Ammon's horn (tissue), 1 donor: Measurements from ENCODE around the gene SNX22.
A peak's percentile ranks its signal among the peaks of the same experiment; 100 is the strongest.
"Not testable (repeated sequence)": the region's sequence is repeated elsewhere in the genome, so short reads cannot be mapped to it uniquely, and the experiment has no call there.

Experiments used
- DNase-seq: peaks from one replicate; pipeline ENCODE4 v3.0.0-alpha.2; 2016; ENCODE audit warnings: low spot score

The SNX22 gene

DNA sequence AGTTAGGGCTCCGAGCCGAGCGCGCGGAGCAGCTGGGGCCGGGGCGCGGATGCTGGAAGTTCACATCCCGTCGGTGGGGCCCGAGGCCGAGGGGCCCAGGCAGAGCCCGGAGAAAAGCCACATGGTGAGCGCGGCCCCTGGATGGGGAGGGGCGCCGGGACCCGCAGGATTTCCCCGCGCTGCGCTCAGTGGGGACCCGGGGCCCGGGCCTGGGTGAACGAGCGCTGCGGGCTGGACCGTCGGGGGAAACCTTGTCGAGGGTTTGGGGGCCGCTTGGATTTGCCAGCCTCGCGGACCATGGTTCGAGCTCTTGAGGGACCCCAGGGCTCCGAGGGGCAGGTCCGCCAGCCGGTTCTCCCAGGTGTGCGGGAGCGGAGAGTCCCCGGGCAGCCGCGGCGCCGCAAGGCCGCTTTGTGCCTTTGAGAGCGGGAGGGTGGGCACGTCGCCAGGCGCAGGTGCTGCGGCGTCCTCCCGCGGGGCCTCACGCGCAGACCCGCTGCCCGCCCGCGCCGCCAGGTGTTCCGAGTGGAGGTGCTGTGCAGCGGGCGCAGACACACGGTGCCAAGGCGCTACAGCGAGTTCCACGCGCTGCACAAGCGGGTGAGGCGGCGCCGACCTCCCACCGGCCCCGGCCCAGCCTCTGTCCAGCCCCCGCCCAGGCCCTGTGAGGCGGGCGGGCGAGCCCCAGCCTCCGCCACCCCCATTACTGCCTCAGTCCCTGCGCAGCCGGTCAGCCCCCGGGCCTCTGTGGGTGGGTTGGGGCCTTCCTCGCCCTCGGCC, at the start of gene SNX22:
Gene SNX22, plus strand, starts transcription at position 5 of the 780 bp plus-strand sequence. Its CDS starts 45 bp downstream, at position 50.
- DNase-seq, result no peak

DNA sequence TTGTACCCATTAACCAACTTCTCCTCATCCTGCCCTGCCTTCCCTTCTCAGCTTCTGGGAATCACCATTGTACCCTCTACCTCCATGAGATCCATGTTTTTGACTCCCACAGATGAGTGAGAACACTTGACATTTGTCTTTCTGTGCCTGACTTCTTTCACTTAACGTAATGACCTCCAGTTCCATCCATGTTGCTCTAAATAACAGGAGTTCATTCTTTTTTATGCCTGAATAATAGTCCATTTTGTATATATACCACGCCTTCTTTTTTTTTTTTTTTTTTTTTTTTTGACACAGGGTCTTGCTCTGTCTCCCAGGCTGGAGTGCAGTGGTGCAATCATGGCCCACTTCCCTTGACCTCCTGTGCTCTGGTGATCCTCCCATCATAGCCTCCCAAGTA, 49.0 kb upstream of the SNX22 start:
- no peak for DNase-seq

DNA sequence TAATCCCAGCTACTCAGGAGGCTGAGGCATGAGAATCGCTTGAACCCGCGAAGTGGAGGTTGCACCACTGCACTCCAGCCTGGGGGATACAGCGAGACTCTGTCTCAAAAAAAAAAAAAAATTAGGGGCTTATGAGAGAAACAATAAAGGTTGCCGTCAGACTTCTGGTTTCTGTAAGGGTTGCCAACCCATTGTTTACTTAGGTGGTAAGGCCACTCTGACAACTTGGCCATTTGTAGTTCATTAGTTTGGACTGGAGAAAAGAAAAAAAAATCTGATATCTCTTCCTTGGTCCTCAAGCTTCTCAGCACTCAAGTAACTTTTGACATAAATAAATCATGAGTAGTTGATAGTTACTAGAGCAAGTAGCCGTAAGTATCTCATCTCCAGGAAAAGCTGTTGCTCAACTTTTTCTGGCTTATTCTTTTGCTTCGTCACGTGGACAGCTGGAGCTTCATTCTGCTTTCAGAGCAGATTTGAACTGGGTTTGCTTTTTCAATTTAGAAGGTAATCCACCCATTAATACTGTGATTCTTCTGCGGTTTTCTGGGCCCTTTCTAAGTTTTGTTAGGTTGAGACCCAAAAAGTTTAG, 46.3 kb upstream of the SNX22 start:
- DNase-seq, result peak; percentile 63

DNA sequence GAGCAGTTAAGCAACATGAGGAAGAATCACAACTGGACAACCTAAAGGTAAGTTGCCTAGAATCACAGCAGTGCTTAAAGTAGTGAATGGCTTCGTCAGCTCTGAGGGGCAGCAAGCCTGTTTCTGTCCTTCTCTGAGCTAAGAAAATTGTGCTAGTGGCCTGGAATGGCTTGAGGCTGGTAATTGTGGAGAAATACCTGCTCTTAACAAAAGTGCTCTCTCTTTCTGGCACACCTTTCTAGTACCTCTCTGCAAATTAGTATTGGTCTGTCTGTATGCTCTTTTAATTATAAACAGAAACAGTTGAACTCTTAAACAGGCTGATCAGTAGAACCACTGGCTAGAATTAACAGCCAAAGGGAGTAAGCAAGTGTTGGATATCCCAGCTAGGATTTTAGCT, 44.2 kb upstream of the SNX22 start:
- DNase-seq, result no peak

DNA sequence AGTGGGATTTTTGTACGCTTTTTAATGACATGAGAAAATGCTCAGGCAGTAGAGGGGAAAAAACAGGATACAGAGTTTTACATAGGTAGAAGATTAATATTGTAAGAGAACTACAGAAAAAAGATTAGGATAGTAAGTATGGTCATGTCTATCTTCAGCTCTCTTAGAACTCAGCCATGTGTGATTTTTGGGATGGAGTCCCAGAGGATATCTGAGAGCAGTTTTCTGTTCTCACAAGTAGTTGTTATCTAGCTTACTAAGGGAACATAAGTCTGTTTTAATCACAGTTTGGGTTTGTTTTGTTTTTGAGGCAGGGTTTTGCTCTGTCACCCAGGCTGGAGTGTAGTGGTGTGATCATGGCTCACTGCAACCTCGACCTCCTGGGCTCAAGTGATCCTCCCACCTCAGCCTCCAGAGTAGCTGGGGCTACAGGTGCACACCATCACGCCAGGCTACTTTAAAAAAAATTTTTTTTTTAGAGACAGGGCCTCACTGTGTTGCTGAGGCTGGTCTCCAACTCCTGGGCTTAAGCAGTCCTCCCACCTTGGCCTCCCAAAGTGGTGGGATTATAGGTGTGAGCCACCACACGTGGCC, 41.3 kb upstream of the SNX22 start:
- DNase-seq, result not testable (repeated sequence)

DNA sequence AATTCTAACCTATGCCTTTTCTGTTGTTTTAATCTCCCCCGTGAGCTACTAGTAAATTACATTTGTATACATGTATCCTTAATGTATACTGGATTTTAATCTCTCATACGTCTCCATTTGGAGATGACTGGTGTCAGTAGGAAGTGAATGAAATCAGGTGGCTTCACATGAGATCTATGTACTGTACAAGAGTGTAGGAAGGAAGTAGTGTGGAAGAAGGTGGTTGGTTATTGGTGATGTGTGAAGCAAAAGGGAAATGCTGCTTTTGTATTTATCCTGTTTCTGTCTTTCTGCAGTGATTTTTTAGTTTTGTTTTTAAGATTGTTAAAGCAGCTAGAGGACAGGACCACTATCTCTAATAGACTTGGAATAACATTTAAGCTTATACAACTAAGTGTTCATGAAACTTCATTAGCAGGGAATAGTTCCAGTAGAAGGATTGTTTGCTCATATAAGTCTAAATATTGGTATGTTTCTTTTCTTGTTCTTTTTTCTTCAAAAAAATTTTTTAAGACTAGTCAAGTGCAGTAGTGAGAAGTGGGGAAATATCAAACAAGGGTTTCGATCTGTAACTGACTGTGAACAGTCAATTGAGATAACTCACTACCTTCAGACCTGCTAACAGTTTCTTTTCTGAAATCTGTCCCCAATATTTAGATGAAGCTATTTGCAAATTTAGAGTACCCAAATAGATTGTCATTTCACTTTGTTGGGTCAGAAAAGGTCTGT, 40.4 kb upstream of the SNX22 start:
- DNase-seq, result no peak

DNA sequence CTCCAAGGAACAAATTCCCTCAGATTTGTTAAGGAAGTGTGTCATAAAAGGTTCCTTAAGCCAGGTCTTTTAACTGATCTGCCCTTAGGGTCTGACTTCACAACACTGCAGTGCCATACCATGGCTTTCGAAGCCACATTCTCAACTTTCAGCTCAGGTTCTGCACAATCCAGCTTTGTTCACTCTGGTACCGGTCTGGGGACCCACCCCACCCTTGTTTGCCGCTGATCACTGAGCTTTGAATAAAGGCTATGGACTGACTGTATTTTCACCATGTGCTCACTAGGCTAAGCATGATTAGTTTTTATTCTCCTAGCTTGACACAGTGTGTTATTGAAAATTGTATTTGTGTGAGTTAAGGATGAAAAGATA, 39.9 kb upstream of the SNX22 start:
- DNase-seq, result no peak

DNA sequence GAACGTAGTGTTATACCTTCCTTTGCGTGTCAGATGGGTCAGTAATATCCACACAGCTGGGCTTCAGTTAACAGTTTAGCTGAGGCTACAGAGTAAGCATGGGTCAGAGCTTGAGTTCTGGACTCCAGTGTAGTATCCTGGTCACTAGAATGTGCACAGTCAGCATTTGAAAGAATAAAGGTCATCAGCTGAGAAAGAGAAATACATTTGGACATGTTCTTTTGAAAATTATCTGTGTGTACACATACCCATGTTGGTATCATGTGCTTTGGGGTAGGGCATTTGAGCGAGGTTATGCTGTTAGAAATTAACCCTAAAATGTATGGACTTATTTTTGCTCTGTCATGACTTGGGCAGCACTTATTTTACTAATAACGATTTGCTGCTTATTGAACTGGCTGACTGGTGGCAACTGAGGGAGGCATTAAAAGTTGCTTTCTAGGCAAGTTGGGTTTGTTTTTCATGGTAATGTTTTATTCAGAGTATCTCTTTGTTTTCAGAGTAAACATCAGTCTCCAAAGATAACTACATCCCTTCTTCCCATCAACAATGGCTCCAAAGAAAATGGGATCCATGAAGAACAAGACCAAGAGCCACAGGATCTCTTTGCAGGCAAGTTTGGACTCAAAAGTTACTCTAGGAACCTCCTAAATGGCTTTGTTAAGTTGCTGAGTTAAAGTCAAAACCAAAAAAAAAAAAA, 39.3 kb upstream of the SNX22 start:
- DNase-seq, result no peak

DNA sequence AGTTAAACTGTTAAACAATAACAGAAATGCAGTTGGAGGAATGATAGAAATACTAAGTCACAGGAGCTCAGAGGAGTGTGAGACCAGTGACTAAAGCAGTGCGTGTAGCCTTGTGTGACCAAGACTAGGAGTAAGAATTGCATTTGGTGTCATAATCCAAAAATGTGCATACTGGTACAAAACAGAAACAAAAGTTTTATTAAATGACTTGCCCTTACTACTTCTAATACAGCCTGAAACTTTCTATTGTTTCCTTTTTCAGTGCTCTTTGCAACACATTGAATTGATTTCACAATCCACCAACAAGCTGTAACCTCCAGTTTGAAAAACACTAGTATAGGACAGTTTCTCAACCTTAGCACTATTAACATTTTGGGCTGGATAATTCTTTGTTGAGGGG, 38.6 kb upstream of the SNX22 start:
- DNase-seq, result no peak

DNA sequence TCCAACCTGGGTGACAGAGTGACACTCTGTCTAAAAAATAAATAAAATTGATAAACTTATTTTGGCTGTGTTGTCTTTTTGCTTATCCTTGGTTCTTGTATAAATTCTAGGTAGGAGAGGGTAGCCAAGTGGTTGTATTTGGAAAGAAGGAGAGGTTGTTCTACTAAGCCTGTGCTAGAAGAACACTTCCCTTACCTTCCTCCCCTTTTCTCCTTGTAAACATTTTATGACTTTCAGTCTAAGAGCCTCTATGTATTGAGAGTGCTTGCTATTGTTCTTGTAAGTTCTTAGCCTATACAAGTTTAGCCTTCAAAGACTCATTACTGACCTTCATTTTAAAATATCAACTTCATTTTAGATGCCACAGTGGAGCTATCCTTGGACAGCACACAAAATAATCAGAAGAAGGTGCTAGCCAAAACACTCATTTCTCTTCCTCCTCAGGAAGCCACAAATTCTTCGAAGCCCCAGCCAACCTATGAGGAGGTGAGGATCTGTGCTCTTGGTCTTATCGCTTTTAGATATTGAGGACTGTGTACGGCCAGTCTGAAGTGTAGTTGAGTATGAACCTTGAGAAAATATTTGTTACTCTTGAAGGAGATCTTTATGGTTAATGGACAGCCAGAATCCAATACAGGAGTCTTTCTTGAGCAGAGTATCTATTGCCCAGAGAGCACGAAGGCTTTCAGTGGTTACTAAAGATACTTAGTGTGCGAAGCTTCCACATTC, 33.6 kb upstream of the SNX22 start:
- no peak for DNase-seq

DNA sequence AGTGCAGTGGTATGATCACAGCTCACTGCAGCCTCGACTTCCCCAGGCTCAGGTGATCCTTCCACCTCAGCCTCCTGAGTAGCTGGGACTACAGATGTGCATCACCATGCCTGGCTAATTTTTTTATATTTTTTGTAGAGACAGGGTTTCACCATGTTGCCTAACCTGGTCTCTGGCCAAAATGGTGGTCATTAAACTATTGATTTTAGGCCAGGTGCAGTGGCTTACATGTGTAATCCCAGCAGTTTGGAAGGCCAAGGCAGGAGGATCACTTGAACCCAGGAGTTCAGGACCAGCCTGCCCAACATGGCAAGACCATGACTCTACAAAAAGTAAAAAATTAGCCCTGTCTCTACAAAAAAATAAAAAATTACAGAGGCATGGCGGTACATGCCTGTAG, 31.2 kb upstream of the SNX22 start:
- DNase-seq, result not testable (repeated sequence)

DNA sequence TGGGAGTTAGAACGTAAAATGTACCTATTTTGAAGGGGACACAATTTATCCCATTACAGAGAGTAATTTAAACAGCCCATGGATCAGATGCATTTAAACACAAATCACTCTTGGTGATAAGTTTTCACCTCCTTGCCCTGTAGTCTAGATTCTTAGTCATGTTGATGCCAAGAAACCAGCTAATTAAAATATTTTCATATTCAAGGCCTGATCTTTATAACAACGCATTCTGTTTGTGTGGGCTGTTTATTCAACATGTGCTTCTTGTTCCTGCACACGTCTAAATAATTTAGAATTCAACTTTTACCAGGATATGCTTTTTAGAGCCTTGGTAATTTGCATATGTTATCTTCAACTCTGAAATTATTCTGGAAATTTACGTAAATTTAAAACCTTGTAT, 29.9 kb upstream of the SNX22 start:
- DNase-seq, result no peak

DNA sequence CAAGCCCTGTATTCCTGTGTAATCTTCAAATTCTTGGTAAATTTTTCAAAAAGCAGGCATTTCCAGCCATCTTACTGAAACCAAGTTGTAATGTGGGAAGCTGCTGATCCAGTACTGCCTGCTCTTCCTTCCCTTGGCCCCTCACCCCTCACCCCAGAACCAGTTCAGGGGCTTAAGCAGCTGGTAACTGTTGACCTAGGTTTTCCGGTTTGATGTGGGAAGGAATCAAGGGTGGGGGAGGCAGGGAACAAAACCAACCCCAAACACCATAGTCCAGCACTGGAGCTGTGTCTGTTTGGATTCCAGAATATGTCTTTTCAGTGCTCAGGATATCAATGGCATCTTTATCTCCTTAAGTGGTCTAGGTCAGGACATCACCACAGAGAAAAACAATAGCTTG, 29.1 kb upstream of the SNX22 start:
- DNase-seq, result peak; percentile 48

DNA sequence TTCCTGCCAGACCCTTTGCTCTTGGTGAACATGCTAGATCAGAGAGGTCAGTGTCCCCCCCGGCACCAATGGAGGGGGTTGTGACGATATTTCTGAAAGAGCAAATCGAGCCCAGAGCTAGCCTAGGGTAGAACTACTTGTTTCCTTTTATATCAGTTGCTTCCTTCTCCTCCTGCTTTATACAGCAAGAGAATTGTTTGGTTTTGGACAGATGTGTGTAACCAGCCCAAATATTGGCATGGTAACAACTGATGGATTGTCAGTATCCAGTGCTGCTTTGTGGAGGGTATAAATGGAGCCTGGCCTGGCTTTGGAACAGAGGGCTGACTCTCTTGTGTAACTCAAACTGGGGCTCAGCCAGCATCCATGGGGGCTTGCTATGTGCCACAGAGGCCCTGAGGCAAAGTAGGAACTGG, 28.6 kb upstream of the SNX22 start:
- DNase-seq, result peak; percentile 96

DNA sequence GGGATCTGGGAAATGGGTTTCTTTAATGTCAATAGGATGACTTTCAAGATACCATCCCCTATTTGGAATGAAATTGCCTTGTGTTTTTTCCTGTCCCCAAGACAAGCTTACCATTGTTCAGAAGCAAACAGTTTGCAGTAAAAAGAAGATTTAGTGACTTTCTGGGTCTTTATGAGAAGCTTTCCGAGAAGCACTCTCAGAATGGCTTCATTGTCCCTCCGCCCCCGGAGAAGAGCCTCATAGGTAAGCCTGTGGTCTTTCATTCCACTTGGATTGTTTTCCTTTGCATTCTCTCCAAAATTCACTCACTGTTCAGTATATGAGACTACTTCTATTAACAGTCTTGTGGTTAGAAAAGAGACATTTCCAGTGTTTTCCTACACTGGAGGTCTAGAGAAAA, 25.6 kb upstream of the SNX22 start:
- no peak for DNase-seq

DNA sequence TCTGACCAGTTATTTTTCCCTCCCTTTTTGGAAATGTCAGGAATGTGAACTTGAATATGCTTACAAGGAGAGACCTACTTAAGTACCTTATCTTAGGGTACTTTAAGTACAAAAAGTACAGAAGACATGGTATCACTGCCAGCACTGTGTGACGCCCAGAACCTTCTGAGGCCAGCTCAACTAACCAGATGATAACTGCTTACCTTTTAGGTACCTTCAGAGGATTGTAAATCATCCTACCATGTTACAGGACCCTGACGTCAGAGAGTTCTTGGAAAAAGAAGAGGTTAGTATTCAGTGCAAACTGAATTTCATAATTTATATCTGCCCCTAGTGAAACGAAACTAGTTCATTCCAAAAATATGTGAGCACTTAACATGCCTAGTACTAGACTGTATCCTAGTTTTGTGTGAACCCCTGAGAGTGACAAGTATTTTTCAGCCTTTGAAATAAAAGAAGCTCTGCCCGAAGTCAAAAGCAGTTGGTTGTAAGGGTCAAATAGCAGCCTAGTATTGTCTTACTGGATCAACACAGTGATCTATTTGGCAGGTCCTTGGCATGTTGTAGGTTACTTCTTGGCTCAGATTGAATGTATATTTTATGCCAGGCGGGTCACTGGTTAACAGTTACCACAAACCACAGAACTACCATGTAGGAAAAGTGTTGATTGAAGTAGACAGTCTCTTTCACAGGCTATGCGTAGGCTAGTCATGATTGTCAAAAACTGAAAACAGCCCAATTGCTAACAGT, 23.8 kb upstream of the SNX22 start:
- no peak for DNase-seq

DNA sequence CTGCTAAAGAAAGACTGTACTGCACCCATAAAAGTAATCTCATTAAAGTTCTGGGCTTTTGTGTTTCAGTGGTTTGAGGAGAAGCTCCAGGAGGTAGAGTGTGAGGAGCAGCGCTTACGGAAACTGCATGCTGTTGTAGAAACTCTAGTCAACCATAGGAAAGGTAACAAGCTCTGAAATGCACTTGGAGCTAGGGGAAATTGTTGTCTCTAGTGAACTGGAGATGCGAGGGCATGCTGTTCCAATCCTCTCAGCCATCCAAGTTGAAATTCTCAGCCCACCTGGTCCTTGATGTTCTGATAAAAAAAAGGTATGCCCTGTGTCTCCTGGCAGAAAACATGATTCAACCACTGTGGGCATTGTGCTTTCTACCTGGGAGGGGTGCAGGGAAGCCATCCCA, 21.4 kb upstream of the SNX22 start:
- DNase-seq, result no peak

DNA sequence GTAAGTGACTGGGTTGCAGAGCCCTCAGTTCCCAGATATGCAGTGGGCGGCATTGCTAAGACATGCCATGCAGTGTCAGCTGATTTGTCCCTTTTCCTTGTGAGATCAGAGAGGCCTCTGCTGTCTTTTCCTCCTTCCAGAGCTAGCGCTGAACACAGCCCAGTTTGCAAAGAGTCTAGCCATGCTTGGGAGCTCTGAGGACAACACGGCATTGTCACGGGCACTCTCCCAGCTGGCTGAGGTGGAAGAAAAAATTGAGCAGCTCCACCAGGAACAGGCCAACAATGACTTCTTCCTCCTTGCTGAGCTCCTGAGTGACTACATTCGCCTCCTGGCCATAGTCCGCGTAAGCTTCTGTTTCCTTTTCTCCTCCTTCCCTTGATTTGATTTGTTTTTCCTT, 20.0 kb upstream of the SNX22 start:
- DNase-seq, result peak; percentile 64

DNA sequence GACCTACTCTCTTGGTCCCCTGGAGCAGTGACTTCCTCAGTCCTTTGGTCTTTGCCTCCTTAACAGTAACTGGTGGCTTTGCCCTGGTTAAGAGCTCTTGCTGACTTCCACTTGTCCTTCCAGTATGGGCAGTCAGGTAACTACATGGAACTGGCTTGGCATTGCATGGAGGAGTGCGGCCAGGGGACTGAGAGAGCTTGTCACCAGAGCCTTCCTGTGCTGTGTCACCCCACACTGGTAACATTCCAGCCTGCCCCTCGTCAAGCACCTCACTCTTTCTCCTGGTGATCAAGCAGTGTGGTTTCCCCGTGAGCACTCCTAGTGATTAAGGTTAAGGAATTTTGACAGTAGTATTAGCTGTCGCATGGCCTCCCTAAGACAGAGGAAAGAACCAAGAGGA, 19.3 kb upstream of the SNX22 start:
- no peak for DNase-seq

DNA sequence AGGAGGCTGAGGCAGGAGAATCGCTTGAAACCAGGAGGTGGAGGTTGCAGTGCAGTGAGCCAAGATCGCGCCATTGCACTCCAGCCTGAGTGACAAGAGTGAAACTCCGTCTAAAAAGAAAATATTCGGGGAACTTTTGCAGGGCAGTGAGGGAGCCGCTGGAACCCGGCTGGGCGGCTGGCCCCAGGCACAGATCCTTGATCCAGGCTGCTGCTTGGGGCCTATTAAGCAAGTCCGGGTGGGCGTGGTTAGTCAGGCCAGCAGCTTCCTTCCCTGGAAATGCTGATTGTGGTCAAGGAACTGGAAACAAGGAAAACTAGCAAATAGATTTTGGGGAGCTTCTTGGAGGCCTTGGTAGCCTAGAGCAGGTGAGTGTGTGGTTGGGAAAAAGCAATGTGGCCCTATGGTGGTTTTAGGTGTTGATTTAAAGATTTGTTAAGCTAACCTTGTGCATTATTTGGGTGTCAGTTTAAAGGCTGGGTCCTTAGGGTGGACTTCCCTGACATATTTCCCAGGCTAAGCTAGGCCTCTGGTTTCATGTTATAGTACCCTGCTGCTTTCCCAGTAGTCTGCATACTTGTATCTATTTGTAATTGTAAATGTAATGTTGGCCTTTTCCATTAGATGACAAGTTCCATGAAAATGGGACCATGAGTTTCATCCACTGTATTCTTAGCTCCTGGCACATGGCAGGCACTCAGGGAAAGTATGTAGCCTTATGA, 17.7 kb upstream of the SNX22 start:
- no peak for DNase-seq
